Dedifferentiated amniotic fluid mesenchymal stem cell (primary cell): ENCODE results near the gene GPR89A.
"Not testable (repeated sequence)": the region's sequence is repeated elsewhere in the genome, so short reads cannot be mapped to it uniquely, and the experiment has no call there.

Experiments used
- DNase-seq: peaks from one replicate; pipeline ENCODE4 v3.0.0-alpha.2; 2016; ENCODE audit errors: extremely low spot score

GPR89A gene

DNA sequence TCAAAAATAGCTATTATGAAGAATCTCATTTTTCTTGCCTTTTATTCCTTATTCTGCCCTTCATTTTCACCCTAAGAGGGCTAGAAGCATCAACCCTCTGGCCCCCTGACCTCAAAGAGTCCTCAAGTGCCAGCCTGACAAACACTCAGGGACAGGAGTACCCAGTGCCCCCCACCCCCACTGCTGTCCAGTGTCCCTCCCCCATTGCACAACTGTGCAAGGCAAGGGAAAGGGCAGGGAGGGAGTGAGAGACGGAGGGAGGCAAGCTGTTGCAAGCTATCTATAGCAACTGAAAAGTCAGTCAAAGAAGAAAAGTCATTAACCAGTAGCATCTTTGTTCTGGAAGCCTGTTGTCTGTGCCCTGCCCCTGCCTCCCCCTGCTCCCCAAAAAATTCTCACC lies 78.3 kb downstream of the GPR89A start:
- DNase-seq = not testable (repeated sequence)

DNA sequence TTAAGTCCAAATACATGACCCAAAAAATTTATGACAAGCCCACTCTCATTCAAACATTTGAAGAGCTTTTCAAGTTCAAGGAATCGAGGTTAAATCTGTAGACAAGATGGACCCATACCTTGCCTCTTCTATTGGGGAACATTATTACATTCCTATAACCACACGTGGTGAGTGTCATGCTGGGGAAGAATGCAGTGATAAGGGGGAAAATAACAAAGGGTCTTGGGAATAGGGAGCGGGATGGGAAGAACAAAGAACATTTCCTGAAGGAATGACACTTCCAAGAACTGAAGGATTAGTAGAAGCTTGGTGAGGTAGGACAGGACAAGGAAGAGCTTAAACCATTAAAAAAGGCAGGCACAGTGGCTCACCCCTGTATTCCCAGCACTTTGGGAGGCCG lies 80.5 kb downstream of the GPR89A start:
- DNase-seq = no peak

DNA sequence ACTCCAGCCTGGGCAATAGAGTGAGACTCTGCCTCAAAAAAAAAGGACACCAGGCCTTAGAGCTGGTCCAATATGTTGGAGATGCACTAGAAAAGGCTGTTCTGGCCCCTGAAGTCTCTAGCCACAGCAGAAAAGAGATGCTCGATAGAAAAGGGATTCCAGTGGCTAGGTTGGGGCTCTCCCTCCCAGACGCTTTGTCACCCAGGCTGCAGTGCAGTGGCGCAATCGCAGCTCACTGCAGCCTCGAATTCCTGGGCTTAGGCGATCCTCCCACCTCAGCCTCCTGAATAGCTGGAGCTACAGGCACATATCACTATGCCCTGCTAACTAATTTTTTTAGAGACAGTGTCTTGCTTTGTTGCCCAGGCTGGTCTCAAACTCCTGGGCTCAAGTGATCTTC lies 81.1 kb downstream of the GPR89A start:
- no peak for DNase-seq

DNA sequence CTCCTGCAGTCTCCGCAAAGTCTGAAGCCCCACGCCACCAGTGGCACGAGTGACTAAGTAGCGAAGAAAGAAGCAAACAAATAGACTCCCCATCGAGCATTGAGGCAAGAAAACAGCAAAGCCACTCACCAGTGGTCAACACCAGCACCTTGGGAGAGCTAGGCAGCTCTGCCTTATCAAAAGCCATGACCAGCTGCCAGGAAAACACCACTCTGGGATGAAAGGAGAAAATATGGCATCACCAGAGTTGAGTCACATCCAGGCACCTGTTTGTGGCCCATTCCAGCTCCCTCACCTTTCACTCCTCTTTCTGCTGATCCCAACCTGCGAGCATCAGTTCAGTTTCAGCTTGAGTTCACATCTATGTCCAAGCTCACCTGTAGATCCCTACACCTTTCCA lies 82.1 kb downstream of the GPR89A start:
- DNase-seq = no peak

DNA sequence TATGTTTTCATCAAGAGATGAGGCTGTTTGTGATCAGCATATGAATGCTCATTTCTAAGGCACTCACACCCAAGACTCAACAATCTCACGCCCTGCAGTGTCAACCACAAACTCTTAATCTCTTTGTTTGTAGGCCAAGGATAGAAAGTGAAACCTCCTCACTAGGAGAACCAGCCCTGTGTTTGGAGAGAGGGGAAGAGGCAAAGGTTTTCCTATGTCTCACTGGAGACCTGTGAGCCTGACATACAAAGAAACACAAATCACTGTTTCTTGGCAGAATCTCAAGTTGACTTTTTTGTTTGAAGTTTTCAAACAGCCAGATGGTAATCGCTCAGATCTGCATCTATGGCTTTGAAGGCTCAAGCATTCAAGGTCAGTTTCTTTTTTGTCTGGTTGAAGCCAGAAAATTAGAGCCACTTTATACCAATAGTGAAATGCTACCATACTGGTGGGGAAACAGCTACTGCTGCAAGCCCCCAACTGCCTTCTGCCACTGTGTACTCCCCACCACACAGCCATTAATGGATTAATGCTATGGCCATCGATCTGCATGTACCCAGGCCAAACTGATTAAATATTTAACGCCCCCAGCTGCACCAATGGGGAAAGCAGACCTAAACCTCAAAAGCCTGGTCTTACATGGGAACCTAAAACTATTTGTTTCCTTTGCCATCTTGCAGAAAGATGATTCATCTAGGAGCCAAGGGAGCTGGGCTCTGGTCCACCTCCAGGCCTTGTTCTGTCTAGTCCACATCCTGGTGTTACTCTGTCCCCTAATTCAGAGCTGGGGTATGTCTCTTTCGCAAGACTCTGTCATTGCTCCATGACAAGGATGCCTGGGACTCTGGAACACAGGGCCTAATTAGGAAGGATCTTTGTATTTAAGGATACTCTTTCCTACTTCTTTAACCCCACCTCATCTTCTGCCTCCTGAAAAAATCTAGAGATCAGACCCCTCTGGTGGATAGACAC lies 83.1 kb downstream of the GPR89A start:
- no peak for DNase-seq

DNA sequence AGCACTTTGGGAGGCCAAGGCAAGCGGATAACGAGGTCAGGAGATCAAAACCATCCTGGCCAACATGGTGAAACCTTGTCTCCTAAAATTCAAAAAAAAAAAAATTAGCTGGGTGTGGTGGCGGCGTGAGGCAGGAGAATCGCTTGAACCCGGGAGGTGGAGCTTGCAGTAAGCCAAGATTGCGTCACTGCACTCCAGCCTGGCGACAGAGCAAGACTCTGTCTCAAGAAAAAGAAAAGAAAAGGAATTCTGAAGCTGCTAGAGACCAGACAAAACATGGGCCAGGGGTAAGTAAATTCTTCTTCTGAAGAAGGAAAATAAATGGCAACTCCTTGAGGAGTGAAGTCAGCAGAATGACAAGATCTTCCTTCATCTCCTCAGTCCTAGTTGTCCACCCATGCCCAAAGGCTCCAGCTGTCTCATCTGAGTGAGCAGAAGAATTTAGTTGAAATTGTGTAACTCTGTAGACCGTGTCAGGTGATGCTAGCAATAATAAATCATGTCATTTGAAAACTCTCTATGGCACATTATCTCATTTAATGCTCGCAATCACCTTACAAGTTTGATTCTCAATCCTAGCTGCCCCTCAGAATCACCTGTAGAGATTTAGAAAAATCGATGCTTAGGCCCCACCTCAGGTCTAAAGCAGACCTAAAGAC lies 85.1 kb downstream of the GPR89A start:
- DNase-seq = no peak

DNA sequence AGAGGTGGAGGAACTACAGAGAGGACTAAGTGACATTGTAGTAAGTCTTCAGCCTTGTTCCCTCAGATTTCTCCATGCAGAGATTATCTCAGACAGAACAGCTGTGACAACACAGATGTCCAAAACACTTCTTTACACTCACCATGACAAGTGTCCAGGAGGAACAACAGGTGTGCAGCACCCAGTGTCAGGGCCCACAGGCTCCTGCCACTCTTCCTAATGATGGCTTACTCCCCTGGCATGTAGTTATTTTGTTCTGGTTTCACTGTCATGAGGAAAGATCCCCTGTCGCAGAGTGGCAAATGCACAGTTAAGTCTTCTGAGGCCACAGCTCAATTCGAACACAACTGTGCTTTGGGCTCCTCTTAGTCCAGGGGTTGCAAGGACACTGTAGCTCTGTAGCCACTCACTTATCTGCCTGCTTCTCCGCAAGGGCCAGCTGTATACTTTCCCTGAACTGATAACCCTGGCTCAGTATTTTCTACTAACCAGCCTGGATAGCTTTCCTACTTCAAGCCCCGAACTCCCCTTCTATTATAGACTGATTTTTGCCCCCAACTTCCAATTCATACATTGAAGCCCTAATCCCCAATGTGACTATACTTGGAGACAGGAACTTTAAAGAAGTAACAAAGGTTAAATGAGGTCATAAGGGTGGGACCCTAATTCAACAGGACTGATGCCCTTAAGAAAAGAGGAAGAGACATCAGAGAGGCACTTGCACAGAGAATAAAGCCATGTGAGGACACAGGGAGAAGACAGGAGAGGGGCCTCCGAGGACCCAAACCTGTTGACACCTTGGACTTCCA lies 88.2 kb downstream of the GPR89A start:
- no peak for DNase-seq

DNA sequence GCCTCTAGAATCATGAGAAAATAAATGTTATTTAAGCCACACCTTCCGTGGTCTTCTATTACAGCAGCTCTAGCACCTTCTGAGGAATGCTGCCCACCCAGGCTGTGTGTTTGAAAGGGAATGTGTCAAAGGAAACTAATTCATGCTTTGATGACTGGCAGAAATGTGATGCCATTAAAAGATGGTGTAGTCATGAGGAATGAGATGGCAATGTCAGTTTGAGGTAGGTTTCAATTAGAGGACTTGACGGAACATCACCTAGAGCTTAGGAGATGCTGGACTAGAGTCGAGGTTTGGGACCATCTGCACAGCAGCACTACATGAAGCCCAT lies 88.8 kb downstream of the GPR89A start:
- DNase-seq = no peak

DNA sequence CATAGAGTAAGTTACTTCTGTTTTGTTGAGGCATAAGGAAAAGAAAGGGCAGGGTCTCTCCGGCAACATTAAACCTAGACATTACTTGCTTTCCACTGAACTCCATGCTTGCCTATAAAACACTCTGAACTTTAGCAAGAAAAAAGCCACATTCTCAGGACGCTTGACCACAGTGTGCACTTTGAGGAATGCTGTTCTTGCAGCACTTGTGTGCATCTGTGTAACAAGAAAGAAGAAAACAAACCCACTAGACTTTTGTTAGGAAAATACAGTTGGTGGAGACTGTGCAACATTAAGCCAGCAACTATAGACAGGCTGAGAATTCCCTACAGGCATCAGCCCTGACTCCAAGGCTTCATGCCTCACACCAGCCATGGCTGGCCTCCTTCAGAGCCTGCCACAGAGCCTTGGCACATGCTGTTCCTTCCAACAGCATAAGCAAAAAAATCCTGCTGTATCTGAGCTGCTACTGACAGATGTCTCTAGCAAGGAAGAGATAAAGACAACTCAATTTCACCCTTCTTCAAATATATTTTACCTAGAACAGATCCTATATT lies 93.6 kb downstream of the GPR89A start:
- DNase-seq = no peak

DNA sequence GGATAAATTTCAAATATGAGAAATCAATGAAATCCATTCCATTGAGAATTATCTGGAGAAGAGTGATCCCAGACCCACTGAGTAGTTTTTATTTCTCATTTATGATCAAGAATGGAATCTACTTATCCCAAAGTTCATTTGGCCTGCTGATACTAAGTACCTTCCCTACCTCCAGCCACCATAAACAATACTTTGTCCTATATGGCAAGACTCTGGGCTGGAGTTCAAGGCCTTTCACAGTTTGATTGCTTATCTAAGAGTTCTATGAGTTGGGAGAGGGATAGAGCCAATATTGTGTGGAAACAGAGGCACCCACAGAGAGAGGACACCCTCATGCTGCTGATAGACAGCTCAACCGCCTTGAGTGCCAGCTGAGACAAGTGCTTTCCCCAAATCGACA lies 94.3 kb downstream of the GPR89A start:
- DNase-seq = no peak

DNA sequence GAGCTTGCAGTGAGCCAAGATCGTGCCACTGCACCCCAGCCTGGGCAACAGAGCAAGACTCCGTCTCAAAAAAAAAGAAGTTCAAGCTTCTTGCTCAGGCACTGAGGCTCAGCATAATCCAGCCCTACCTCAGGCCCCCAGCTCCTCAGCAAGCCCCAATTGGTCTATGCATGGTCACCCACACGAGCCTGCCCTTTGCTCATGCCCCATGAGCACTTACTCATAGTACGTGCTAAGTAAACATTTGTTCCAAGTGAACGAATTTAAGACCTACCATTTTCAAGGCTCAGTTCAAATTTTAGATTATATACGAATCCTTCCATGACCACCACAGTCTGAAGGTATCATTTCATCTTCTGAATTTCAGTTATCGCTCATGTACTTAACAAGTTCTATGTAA lies 95.0 kb downstream of the GPR89A start:
- no peak for DNase-seq

DNA sequence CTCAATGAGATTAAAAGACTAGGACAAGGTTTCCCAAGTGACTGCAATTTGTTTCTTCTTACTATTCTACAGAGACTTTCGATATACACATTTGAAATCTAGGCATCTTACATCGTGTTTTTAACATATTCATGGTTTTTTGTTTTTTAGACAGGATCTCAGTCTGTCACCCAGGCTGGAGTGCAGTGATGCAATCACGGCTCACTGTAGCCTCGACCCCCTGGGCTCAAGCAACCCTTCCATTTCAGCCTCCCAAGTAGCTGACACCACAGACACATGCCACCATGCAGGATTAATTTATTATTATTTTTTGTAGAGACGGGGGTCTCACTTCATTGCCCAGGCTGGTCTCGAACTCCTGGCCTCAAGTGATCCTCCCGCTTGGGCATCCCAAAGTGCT lies 97.8 kb downstream of the GPR89A start:
- DNase-seq = no peak

DNA sequence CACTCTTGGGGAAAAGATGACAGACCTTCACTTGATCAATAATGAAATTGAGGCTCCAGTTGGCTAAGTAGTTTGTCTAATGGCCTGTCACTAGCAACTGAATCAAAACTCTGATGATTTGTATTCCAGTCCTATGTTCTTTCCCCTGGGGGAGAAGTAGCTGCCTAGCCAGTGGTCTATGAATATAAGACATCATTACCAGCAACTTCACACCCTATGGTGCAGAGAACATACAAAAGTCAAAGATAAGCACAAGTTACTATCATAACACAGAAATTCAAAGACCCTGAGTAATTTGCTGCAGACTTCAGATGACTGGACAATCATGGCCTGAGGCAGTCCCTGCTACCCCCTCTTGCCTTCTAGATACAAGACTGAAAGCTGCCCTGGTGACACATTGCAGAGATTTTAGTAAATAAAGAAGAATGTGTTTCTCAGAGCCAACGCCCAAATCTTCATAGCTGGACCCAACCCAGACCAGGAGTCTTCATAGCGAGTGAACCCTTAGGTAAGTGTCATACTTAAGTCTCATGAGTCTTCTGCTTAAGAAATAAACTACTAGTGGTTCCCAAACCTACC lies 98.4 kb downstream of the GPR89A start:
- peak; percentile 36 for DNase-seq

DNA sequence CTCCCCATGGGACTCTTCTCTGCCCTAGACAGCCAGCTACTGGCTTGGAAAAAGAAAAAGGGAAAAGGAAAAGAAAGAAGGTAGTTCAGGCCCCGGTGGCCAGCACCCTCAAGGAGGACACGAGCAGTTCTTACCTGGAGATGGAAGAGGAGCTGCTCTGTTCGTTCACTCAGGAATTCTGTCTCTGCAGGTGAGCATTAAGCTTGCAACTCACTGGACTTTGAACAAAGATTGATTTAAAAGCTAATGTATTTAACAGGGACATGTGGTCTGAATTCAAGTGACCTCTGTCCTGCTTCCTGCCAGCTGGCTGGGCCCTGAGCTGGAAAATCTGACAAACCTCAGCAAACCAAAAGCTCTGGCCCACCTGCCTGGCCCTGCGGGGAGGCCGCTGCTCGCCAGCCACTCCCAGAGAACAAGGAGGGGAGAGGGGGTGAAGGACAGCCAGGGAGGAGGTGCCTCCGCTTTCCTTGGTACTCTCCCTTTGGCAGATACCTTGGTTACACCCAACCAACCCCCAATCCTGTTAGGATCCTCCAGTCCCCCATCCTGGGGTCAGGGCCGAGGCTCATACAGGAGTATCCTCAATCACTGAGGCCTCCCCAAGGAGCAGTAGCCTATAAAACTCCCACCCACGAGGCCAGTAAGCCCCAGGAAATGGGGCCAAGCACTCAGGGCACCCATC lies 99.5 kb downstream of the GPR89A start, which contains the start of gene PDZK1:
Gene PDZK1, minus strand, starts transcription at position 186 of the 685 bp plus-strand sequence. CDS start 19,347 bp downstream, outside the sequence.
- no peak for DNase-seq

DNA sequence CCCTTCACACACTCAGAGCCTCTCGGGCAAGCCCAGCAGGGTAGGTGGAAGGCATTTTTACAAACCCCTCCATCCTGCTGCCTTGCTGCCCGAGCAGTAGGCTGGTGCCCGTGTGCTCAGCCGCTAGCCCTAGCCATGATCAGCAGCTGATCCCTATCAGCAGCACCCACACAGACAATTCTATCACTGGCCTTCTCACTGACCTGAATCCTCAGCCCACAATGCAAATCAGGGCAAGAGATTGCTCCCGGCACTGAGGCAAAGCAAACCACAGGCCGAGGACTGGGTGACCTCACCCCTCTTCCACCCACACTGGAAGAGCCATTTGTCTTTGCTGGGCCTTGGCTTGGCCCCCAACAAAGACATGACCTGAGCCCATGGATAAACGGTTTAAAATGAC lies 100.3 kb downstream of the GPR89A start:
- DNase-seq = no peak

DNA sequence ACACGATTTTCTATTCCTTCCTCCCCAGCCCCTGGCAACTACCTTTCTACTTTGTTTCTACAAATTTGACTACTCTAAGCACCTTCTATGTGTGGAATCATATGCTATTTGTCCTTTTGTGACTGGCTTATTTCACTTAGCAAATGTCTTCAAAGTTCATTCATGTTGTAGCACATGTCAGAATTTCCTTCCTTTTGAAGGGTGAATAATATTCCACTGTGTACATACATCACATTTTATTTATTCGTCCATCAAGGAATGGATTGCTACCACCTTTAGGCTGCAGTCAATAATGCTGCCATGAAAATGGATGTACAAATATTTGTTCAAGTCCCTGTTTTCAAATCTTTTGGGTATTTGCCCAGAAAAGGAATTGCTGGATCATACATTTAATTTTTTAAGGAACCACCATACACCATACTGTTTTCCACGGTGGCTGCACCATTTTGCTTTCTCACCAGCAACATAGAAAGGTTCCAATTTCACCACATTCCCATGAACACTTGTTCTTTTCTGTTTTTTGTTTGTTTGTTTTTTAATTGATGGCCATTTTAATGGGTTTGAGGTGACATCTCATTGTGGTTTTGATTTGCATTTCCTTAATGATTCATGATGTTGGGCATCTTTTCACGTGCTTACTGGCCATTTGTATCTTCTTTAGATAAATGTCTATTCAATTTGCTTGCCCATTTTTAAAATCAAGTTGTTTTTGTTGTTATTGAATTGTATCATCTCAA lies 102.7 kb downstream of the GPR89A start:
- DNase-seq = no peak

DNA sequence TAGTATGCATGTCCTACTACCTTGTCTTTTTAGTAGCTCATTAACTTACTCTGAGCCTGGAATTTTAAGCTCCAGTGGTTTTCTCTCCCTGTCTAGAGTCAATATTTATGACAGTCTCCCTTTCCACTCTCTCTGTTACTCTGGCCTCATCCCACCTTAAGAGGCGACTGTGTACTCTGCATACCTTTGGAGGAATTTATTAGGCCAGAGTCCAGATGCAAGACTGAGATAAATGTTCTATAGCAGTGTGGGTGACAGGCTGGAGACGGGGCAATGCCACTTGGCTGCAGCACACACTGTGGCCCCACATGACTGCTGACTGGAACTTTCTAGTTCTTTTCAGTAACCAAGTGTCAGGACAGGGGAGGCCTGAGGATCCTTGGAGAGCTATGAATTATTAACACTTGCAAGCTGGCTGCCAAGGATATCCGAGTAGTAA lies 103.4 kb downstream of the GPR89A start:
- no peak for DNase-seq

DNA sequence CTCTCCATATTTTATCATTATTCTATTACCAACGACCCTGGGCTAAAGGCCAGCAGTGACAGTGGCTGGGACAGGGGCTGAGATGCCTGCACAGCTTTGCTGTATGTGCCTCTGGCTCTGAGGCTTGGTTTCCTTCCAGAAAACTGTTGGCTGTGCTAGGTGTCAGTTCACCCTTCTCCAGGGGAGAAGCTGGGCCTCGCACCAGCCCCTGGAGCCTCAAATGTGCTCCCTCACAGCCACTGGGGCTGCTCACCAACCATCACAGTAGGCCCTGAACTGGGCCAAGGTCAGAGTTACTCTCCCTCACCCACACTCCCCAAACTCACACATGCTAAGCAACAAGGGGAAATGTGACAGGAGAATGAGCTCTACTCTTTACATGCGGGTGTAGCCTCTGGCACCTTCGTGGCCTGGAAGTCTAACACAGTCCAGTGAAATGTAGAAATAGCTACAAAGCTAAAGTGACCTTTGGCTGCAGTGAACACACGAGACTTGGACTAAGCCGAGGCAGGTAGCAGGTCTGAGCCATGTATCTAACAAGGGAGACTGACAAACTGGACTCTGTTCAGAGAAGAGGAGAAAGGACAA lies 106.8 kb downstream of the GPR89A start:
- no peak for DNase-seq

DNA sequence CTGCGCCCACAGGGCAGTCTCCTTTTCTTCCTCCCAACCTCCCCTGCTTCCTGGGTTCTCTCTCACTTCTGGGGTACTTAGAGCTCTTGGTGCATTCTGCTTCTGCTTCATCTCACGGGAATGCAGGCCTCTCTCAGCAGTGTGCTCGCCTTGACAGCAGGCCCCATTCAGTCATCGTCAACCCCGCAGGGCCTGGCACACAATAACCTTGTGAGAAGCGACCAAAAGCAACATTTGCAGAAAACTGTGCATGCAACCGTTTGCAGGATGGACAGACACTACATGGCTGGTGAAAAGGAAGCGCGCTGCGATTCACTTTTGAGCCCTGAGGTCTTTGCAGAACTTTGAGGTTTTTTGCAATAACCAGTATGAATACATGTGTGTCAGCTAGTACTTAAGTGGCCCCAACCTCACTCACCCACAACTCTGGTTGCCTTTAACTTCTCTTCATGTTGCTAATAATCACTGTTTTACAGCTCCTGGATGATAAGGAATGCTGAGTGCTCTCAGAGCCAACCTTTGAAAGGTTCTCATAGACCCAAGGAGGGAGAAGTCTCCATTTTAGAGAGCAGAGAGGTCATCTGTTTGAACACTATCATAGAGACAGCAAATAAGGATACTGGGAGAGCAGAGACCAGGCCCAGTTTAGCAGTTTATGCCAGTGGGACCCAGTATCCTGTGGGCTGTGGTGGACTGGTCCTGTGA lies 109.0 kb downstream of the GPR89A start:
- no peak for DNase-seq
